MV-4-11 (cell line): ENCODE measurements around the gene PTAFR.

Source experiments
- DNase-seq: peaks from one replicate; lab custom pipeline; 2025; lab: John Stamatoyannopoulos, UW

The PTAFR gene

GRCh38 chr1:28118640-28119307 lies 57.7 kb downstream of the PTAFR start:
- DNase-seq, result peak; percentile 65

GRCh38 chr1:28115267-28115666 lies 61.2 kb downstream of the PTAFR start:
- DNase-seq, result peak; percentile 95

- no peak for DNase-seq
These were observed 61.6 kb downstream of the PTAFR start for GRCh38 chr1:28114844-28115243.

- DNase-seq, result no peak
These were observed 63.3 kb downstream of the PTAFR start for GRCh38 chr1:28113242-28113572.

GRCh38 chr1:28112388-28113241 lies 63.9 kb downstream of the PTAFR start:
- peak; percentile 93 for DNase-seq

- DNase-seq, result peak; percentile 93
These were observed 65.3 kb downstream of the PTAFR start for GRCh38 chr1:28111157-28111556.

- DNase-seq, result no peak
These were observed 65.9 kb downstream of the PTAFR start for GRCh38 chr1:28110555-28110954.

- no peak for DNase-seq
These were observed 66.9 kb downstream of the PTAFR start for GRCh38 chr1:28109639-28110038.

- DNase-seq, result peak; percentile 52
These were observed 68.5 kb downstream of the PTAFR start for GRCh38 chr1:28108001-28108400.

- DNase-seq, result peak; percentile 61
These were observed 71.5 kb downstream of the PTAFR start for GRCh38 chr1:28104866-28105467.

- no peak for DNase-seq
These were observed 74.3 kb downstream of the PTAFR start for GRCh38 chr1:28102189-28102588.

GRCh38 chr1:28099050-28099769 lies 77.3 kb downstream of the PTAFR start:
- no peak for DNase-seq
